AG09319 (cell line): Measurements from ENCODE around the gene OPRL1.

ENCODE experiments used
- DNase-seq: peaks from one replicate; pipeline ENCODE4 v3.0.0-alpha.2; 2010; ENCODE audit warnings: low read depth; ENCODE audit errors: extremely low read depth
- TF ChIP-seq, protein P1 (sequence below): IDR thresholded peaks from 2 replicates; pipeline ENCODE4 v1.5.1; 2011; ENCODE audit warnings: low read depth, mild to moderate bottlenecking, inconsistent platforms, low read length, moderate library complexity

Gene OPRL1

DNA sequence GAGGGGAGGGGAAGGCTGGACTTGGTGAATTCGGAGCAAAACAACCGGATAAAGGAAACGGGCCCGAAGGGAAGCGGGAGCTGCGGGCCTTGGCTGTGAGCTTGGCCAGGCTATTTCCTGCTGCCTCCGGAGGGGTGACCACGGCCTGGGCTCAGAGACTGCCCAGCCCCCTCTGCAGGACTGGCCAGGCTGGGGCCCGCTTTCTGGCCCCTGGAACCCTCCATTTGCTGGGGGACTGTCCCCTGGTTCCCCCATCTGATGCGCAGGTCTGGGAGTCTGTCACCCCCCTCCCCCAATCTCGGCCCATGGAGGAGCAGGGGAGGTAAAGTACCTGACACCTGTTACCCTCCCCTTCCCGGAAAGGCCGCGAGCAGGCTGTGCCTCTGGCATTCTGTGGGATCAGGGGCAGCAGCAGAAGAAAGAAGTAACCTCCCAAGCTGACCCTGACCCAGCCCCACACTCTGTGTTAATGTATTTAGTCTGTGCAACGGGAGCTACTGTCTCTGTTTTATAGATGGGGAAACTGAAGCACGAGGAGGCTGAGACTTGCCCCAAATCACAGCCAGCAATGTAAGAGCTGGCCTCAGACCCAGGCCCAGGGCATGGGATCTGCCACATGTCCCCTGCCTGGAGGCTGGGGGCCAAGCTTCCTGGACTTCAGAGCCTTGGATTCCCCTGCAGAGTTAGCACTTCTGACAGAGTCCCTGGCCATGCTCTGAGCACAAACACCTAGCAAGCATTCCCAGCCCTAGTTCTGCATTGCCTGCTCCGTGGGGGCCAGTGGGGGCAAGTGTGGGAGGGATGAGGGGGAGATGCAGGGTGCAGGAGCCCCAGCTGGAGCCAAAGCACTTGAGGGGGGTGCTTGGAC, 40.4 kb upstream of the OPRL1 start:
- no peak for DNase-seq

DNA sequence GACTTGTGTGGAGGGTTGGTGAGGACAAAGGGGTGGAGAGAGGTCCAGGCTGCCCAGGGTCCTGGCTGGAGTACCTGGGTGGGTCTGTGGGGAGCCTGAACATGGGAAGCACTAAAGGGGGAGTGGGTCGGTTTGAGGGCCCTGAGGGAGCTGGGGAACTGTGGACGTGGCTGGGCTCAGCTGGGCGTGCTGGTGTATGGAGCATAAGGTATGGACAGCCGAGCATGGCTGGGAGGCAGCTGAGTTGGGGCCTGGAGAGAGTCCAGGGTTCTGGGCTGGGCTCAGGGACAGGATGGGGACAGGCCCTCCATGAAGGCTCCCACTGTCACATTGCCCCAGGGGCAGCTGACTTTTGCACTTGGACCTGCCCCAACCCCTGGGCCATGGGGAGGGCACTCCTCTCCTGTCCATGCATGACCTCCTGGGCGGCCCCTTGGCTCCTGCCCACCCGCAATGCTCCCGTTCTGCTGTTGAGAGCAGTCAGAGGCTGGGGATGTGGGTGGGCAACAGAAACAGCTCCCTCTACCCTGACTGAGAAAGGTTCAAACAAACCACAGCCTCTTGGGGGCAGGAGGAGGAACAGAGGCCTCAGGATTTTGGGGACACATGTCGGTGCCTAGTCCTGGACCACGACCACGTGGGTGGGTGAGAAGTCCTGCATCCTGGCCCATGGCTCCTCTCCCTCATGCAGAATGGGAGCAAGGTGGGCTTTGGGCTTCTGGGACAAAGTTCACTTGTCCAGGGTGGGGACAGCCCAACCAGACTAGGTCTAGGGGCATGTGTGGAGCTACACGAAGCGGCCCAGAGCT, 39.4 kb upstream of the OPRL1 start:
- TF ChIP-seq, protein P1, sequence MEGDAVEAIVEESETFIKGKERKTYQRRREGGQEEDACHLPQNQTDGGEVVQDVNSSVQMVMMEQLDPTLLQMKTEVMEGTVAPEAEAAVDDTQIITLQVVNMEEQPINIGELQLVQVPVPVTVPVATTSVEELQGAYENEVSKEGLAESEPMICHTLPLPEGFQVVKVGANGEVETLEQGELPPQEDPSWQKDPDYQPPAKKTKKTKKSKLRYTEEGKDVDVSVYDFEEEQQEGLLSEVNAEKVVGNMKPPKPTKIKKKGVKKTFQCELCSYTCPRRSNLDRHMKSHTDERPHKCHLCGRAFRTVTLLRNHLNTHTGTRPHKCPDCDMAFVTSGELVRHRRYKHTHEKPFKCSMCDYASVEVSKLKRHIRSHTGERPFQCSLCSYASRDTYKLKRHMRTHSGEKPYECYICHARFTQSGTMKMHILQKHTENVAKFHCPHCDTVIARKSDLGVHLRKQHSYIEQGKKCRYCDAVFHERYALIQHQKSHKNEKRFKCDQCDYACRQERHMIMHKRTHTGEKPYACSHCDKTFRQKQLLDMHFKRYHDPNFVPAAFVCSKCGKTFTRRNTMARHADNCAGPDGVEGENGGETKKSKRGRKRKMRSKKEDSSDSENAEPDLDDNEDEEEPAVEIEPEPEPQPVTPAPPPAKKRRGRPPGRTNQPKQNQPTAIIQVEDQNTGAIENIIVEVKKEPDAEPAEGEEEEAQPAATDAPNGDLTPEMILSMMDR = no peak
- DNase-seq = no peak

More for the DNA sequence above, 40.4 kb upstream of the OPRL1 start:
- TF ChIP-seq, protein P1 = no peak

DNA sequence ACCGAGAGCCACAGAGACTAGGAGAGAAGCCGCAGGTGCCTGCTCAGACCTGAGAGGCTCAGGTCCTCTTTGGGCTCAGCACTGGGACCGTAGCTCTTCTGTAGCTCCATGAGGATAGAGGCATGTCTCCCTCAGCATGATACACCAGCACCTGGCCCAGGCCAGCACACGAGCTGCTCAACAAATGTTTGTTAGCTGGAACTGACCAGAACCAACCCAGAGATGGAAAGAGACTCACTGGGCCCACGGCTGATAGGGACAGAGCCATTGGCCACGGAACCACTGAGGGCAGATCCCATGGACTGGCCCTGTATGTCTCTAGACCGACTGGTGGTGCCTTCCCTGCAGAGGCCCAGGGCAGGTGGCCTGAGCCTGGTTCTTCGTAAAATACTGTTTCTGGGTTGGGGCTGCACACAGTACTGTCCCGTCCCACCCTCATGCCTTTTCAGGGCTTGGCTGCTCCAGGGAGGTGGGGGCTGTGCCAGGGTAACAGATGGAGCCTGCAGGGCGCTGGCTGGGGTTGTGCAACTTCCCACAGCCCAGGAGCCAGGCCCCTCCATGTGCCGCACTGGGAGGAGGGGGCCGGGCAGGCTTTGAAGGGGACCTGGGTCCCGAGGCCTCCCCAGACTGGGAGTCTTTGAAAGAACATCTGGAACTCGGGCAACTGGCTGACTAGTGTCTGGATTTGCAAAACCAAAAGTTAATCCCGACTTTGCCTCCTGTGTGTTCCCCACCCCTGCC, 38.7 kb upstream of the OPRL1 start:
- DNase-seq = no peak
- TF ChIP-seq, protein P1 = no peak

DNA sequence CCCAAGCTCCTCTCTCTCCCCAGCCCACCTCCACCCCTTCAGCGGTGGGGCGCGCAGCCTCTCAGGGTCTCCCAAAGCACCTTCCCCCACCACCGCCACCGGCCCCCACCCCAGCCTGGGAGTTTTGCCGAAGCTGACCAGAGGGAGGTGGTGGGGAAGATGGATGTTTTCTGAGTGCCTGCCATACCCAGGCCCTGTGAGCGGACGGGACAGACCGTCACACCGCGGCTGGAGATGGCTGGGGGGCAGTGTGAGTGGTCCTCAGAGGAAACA, 38.2 kb upstream of the OPRL1 start:
- TF ChIP-seq, protein P1 = no peak
- DNase-seq = no peak

DNA sequence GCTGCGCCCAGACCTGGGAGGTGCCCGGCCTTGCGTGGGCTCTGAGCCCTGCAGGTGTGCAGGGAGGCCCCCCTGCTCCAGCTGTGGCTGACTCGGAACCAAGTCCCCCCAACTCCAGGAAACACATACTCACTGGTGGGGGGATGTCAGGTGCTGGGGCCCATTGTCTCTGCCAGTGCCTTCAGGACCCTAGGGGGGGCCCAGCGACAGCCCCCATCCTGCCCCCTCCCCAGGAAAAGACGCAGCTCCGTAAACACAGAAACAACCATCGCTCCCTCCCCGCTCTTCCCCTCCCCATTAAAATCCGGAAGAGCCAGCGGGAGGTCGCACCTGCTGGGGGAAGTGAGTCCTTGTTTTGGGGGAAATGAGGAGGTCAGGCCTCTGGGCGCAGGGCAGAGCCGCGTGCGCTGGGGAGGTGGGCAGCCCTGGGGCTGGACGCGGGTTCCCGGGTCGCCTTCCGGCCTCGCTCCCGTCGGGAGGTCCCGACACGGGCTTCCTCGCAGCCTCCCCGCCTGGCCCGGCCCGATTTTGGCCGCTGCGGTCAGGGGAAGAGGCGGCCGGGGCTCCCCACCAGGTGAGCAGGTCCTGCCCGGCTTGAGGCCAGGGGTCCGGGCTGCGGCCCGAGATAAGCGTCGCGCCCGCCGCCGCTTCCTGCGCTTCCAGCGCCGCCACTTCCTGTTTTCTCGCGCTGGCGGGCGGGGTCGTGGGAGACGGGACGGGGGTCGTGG, 37.7 kb upstream of the OPRL1 start:
- no peak for DNase-seq
- TF ChIP-seq, protein P1 = no peak

DNA sequence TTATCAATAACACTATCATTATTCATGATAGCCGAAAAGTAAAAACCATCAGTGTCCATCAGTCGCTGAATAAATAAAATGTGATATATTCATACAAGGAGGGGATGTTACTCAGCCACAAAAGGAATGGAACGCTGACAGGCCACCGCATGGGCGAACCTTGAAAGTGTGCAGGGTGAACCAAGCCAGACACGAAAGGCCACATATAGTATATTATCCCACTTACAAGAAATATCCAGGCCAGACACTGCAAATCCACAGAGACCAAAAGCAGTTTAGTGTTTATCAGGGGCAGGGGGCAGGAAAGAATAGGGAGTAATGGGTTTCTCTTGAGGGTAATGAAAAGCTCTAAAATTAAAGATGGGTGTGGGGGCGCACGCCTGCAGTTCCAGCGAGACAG, 36.1 kb upstream of the OPRL1 start:
- TF ChIP-seq, protein P1 = no peak
- DNase-seq = no peak
